SK-N-MC (cell line): Measurements from ENCODE around the gene COX15.

Experiments
- EZH2 ChIP-seq: fragments of 200-600 bp; sonication (generic); IDR thresholded peaks from one replicate; pipeline ENCODE4 v1.6.1; 2017; ENCODE audit warnings: antibody characterized with exemption
- FOXP2 ChIP-seq: optimal IDR thresholded peaks from 2 replicates; pipeline ENCODE3; 2011; ENCODE audit warnings: mild to moderate bottlenecking, moderate library complexity; ENCODE audit not compliant: insufficient read depth; ENCODE audit errors: extremely low read length, control extremely low read depth
- POLR2AphosphoS5 ChIP-seq: IDR thresholded peaks from 2 replicates; pipeline ENCODE4 v1.6.1; 2012; ENCODE audit warnings: mild to moderate bottlenecking, low read depth, low read length, borderline replicate concordance

DNA sequence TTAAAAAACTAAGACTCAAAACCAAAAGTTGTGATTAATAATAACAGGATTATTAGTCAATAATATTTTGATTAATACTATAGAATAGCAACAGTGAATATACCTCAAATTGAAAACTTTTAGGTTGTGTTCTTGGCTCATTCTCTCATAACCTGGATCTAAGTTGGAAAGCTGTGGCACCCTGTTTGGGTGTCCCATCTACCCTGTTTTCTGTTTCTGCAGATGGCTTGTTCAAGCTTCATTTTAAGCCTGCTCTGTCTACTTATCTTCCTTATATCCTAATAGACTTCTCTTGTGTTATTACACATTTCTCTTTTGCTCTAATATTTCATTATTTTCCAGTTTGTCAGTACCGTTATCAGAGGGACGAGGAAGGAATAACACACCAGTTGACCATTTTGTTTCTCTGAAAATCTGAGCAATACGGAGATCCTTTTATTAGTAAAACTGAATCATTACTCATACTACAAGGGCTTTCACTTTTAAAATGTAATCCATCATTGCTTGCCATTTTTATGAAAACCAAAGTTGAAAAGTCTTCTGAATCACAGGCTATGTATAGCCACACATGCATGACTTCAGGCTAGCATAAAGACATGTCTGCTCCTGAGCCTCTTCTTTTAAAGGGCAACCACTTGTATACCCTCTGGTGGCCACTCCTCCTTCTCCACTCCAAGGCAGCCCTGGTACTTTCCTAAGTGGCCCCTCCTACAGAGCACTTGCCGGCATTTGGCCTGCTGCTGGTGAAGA, 22.3 kb downstream of the COX15 start:
- TF ChIP-seq POLR2AphosphoS5 = no peak
- no peak for TF ChIP-seq EZH2
- TF ChIP-seq FOXP2 = no peak
